HFFc6 (cell line): ENCODE measurements around the gene PCCA. TPM values are rescaled to one million over a fixed set of nuclear protein-coding genes. Genes with fewer than 3 reads are reported as not detected.

ENCODE experiments used
- DNase-seq: peaks from one replicate; pipeline ENCODE4 v3.0.0-alpha.2; 2018
- H3K27ac Mint-ChIP-seq: 2 replicates; pipeline ENCODE4 v1.8.0; 2020; ENCODE audit warnings: mild to moderate bottlenecking, mixed read lengths
- H3K27me3 Mint-ChIP-seq: 2 replicates; pipeline ENCODE4 v1.8.0; 2021; ENCODE audit warnings: mild to moderate bottlenecking, moderate library complexity, mixed read lengths; ENCODE audit not compliant: insufficient read depth
- H3K36me3 Mint-ChIP-seq: 2 replicates; pipeline ENCODE4 v1.8.0; 2021; ENCODE audit warnings: low read depth, mixed read lengths
- H3K4me1 Mint-ChIP-seq: 2 replicates; pipeline ENCODE4 v1.8.0; 2020; ENCODE audit warnings: low read depth, mixed read lengths
- H3K4me3 Mint-ChIP-seq: 2 replicates; pipeline ENCODE4 v1.8.0; 2020; ENCODE audit warnings: mild to moderate bottlenecking, moderate library complexity, mixed read lengths
- H3K9me3 Mint-ChIP-seq: 2 replicates; pipeline ENCODE4 v1.8.0; 2020; ENCODE audit warnings: mild to moderate bottlenecking, mixed read lengths
- total RNA-seq, 6 experiments: library from RNA; stranded (reverse); fragmentation: NEBNext Ultra II Directional; extraction: Animal tissue kit (Norgen Biotek cat#: 25700); gene quantifications; 2 replicates in 1 of 6; 3 replicates in 5 of 6; pipeline ENCODE4 v1.2.3, GENCODE V29; 2021
- TF ChIP-seq, protein P1 (sequence below): fragments of 200-600 bp; sonication (generic); IDR thresholded peaks from 2 replicates; pipeline ENCODE4 v1.5.0; 2021; ENCODE audit warnings: antibody characterized with exemption, mild to moderate bottlenecking

PCCA gene
- total RNA-seq, 6 experiments from 2014 or later: 12.9 to 16.9 (median 14.7) TPM

DNA sequence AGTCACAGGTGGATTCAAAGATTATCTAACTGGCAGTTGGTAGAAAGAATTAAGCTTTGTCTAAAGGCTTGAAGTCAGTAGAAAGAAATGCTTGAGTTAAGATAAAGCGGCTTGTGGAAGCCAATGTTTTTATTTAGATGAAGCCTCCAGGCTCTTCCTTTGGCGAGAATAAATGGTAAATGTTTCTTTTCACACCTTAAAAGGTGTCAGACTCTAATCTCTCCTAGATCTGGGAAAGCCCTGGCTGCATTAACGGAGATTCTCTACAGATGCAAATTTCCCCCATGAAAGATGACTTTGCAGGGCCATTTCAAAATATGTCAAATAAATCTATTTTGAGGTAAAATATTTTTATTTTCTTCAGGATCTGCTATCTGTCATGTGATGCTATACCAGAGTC lies 37.8 kb upstream of the PCCA start:
- H3K27ac Mint-ChIP-seq: no peak overlapping the region
- TF ChIP-seq, protein P1, sequence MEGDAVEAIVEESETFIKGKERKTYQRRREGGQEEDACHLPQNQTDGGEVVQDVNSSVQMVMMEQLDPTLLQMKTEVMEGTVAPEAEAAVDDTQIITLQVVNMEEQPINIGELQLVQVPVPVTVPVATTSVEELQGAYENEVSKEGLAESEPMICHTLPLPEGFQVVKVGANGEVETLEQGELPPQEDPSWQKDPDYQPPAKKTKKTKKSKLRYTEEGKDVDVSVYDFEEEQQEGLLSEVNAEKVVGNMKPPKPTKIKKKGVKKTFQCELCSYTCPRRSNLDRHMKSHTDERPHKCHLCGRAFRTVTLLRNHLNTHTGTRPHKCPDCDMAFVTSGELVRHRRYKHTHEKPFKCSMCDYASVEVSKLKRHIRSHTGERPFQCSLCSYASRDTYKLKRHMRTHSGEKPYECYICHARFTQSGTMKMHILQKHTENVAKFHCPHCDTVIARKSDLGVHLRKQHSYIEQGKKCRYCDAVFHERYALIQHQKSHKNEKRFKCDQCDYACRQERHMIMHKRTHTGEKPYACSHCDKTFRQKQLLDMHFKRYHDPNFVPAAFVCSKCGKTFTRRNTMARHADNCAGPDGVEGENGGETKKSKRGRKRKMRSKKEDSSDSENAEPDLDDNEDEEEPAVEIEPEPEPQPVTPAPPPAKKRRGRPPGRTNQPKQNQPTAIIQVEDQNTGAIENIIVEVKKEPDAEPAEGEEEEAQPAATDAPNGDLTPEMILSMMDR: no peak
- no peak for DNase-seq
- H3K27me3 Mint-ChIP-seq: no peaks in the 10 kb centered on the region
- H3K4me3 Mint-ChIP-seq: no peak overlapping the region
- H3K9me3 Mint-ChIP-seq: no peaks in the 10 kb centered on the region
- no peaks in the 10 kb centered on the region for H3K4me1 Mint-ChIP-seq
- no peaks in the 10 kb centered on the region for H3K36me3 Mint-ChIP-seq

GRCh38 chr13:100059827-100060226 lies 29.1 kb upstream of the PCCA start:
- H3K4me3 Mint-ChIP-seq: no peak overlapping the region
- no peaks in the 10 kb centered on the region for H3K4me1 Mint-ChIP-seq
- H3K27me3 Mint-ChIP-seq: peaks cover 7% of the 10 kb centered on the region; the same call in 1 of the 2 replicates
- TF ChIP-seq, protein P1: no peak
- peaks cover 8% of the 10 kb centered on the region; the same call in 1 of the 2 replicates for H3K36me3 Mint-ChIP-seq
- no peak overlapping the region for H3K27ac Mint-ChIP-seq
- peaks cover 18% of the 10 kb centered on the region for H3K9me3 Mint-ChIP-seq
- DNase-seq: no peak

DNA sequence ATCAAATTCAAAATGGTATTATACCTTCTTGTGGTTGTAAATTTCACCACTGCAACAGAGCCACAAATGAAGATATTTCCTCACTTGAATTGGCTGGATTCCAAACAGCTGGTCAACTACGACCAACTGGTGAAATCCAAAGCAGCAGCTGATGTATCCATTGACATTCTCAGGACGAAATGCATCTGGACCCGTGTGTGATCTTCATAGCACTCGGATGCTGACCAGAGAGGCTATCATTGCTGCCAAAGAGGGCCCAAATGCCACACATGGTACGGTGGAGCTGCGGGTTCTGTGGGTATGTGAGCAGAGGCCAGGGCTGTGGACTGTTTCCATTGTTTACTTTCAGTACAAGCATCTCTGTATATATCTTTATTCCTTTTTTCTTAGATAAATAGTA lies 25.6 kb upstream of the PCCA start:
- Mint-ChIP-seq H3K36me3 (peaks cover 6% of the 10 kb centered on the region; the same call in 1 of the 2 replicates), H3K4me3 (no peak overlapping the region), H3K9me3 (peaks cover 15% of the 10 kb centered on the region), H3K4me1 (no peaks in the 10 kb centered on the region), H3K27ac (no peak overlapping the region), H3K27me3 (peaks cover 7% of the 10 kb centered on the region; the same call in 1 of the 2 replicates)
- TF ChIP-seq, protein P1: no peak
- DNase-seq: no peak

GRCh38 chr13:100063906-100064305 lies 25.0 kb upstream of the PCCA start:
- peaks cover under 1% of the 10 kb centered on the region; the same call in 1 of the 2 replicates for H3K36me3 Mint-ChIP-seq
- peaks cover 10% of the 10 kb centered on the region for H3K9me3 Mint-ChIP-seq
- H3K27me3 Mint-ChIP-seq: peaks cover 7% of the 10 kb centered on the region; the same call in 1 of the 2 replicates
- no peak overlapping the region for H3K27ac Mint-ChIP-seq
- DNase-seq: no peak
- H3K4me1 Mint-ChIP-seq: no peaks in the 10 kb centered on the region
- H3K4me3 Mint-ChIP-seq: no peak overlapping the region
- TF ChIP-seq, protein P1: no peak

DNA sequence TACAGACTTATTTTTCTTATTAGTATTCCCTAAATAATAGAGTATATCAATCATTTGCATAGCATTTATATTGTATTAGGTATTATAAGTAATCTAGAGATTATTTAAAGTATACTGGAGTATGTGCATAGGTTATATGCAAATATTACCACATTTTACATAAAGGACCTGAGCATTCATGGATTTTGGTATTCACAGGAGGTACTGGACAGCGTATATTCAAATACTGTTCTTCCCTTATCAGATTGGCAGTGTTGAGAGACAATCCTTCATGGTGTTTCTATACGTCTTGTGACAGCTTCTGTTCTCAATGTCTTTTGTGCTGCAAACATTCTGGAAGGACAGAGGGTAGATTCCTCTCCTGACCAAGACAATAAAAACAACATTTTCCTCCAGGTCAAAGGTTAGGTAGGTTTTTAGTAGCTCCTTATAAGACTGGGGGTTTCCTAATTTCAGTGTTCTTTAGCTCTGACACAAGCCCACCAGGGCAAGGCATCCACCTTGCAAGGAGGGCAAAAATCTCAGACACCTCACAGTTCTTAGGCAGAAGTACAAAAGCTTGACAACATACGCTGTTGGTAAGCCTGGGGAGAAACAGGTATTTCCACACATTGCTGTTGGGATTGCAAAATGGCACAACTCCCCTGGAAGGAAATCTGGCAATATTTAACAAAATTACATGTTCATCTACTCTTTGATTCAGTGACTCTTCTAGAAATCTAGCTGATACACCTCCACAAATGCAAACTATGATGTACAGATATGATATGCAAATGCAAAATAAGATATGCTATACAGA lies 20.6 kb upstream of the PCCA start:
- Mint-ChIP-seq H3K36me3 (no peaks in the 10 kb centered on the region), H3K4me1 (no peaks in the 10 kb centered on the region), H3K4me3 (no peak overlapping the region), H3K27me3 (peaks cover 2% of the 10 kb centered on the region), H3K27ac (no peak overlapping the region), H3K9me3 (no peaks in the 10 kb centered on the region)
- no peak for DNase-seq
- TF ChIP-seq, protein P1: no peak
